Activated CD4-positive, alpha-beta T cell treated with anti-CD3 and anti-CD28 coated beads, Interleukin-2, Interleukin-4, amounts not matched to agents 100 ng/mL and 50 ng/mL, durations not matched to agents 16 hours and 8 hours (primary cell): ENCODE data around the gene TFF1.

Source experiments
- DNase-seq: peaks from one replicate; pipeline ENCODE4 v3.0.0-alpha.2; 2020; ENCODE audit warnings: low spot score

The TFF1 gene

DNA sequence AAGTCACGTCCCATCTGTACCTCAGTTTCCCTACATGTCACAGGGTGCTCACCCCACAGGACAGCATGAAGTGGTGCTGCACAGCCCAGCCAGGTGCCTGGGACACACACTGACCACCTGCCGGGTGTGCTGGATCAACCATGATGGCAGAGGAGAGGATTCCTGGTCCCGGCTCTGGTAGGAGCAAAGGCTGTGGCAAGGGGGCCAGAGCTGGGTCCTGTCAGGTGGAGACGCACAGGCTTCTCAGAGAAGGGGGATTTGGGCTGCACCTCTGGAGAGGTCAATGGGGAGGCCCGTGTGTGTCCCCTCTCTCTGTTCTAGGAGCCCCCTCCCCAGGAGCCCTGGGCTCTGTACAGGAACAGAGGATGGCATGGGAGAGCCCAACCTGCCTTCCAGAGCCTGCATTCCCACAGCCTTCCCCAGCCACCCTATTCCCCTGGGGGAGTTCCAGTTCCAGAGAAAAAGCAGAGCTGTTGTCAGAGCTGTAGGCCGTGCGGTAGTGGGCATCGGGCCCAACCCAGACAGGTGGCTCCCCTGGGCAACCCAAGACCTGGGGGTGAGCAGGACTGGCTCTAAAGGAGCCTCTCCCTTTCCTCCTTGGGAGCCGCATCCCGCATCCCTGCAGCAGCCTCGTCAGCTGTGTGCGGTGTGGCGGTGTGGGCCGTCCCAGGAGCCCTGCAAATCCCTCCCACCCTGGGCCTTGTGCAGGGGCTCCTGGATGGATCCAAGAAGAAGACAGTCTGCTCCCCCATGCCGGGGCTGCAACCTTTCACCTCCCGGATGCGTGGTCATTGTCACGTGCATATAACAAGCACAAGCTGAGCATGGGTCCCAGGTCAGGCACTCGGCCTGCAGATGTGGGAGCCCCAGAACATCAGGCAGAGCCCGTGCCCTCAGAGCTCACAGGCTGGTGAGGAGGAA, 48.2 kb downstream of the TFF1 start:
- DNase-seq: no peak

DNA sequence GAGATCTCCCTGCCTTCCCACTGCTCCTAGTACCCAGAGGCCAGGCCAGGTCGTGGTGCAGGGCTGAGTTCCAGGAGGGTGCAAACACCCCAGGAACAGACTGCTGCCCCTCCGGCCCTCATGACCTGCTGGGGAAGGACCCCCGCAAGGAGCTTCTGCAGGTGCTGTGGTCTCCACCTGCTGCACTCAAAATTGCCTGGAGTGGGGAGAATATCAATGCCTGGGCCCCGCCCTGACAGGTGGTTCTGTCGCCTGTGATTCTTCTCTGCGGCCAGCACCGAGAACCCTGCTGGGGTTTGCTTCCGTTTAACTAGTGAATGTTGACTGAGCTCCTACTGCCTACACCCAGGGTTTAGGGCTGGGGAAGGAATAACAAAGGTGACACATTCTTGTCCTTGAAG, 49.0 kb downstream of the TFF1 start:
- DNase-seq: no peak

DNA sequence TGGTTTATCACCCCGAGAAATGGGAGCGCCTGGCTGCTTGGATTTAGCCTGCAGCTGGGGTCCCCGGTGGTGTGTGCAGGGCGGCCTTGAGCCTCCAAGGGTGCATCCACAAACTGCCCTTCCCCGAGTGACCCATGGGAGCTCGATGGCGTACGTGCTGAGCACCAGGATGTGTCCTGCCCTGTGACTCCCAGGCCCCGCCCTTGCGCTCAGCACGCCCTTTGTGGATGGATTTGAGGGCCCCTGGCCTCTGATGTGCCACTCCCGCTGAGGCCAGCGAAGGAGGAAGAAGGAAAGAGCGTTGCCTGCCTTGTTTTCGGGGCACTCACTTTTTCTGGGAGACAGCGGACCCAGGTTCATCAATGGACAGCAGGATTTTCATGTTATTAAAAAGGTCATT, 49.4 kb downstream of the TFF1 start:
- no peak for DNase-seq

DNA sequence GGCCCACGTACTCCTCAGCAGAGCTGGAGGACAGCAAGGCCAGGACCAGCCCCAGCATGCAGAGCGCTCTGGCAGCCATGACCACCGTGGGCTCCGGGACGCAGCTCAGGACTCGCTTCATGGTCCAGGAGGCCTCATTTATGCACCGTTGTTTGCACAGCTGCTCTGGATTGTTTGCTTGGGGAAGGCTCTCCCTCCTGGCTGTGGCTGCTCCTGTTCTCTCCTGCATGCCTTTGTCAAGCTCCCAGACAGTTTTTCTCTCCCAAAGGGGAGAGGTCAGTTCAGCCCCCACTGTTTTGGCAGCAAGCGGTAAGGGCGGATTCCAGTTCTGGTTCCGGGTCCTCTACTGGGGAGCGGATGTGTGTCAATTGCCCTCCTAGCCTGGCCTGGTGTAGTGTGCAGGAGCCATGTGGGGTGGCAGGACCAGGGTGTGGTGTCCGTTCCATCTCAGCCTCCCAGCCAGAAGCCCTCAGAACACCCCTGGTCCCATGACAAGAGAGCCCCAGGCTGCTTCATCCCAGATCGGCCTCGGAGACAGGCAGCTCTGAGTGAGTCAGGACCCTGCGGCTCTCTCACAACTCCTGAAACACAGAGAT, 50.9 kb downstream of the TFF1 start, which contains the start of gene TFF3:
Gene TFF3 (minus strand): TSS at position 114 of the 596 bp plus-strand sequence. CDS start 35 bp downstream, at position 79.
- DNase-seq: no peak

DNA sequence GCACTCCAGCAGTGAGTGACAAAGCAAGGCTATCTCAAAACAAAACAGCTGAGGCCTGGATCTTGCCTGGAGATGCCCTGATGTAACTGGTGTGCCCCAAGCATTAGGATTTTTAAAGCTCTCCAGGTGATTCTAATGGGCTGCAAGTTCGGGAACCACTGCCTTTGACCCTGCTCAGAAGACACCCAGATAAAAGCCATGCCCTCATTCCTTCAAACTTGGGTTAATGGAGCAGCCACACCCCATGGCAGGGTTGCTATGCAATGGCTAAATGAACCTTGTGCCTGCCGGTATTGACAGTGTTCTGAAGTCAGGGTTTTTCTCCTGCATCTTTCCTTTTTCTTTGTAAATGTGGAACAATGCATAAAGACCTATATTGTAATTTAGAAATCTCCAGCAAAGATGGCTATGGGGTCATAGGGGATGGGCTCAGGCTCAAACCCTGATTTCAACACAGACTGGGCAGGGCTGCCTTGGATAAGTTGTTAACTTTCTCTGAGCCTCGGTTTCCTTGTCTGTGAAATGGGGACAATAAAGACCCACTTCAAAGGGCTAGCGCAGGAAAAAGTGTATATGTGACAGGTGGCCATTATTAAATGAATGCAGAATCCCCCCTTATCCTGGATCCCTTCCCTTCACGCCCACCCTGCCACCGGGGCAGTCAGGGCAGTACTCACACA, 51.6 kb downstream of the TFF1 start:
- DNase-seq: no peak

DNA sequence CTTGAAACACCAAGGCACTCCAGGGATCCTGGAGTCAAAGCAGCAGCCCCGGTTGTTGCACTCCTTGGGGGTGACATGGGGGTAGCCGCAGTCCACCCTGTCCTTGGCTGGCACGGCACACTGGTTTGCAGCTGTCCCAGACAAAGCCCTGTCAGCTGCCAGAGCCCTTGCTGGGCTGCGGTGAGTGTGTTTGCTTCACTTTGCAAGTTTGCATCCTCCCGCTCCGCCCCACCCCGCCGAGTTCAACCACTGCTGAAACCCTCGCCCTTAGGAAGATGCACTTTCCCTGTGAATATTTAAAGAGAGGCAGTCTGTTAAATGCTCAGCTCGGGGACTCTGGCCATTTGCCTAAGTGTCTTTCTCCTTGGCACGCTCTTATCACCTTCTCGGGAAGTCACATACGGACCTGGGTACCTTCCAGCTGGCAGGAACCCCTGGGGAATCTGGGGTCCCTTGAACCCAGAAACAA, 52.8 kb downstream of the TFF1 start:
- DNase-seq: no peak

DNA sequence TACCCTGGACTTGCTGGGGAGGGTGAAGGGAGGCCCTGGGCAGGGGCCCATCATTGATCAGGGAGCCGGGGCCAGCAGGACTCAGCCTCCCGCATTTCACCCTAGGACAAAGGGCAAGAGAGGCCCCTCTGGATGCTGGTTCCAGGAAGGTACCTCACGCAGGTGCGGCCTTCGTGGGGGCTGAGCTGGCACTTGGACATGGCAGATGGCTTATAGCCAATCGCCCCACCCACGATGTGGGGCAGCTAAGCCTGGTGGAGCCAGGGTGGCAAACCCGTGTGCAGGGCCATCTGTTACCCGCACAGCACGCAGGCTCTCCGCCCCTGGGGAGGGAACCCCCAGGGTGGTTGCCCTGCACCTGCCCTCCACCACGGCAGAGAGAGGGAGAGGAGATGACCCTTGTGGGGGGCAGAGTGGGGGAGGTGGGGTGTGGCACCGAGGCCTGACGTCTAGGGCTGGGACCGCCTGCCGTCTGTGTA, 53.7 kb downstream of the TFF1 start:
- no peak for DNase-seq
